H1 (cell line): ENCODE results near the gene CHI3L2. TPM values are rescaled to one million over a fixed set of nuclear protein-coding genes. Genes with fewer than 3 reads are reported as not detected.

Experiments used
- CTCF ChIA-PET: fragments of 300-600 bp; sonication (Branson Sonifier 250); formaldehyde crosslinking; loops from one replicate; lab custom pipeline; 2021; ENCODE audit not compliant: partially characterized antibody; lab: Charles Lee
- POLR2A ChIA-PET: fragments of 300-600 bp; sonication (Branson Sonifier 250); formaldehyde crosslinking; loops from one replicate; lab custom pipeline; 2021; ENCODE audit warnings: inconsistent platforms; ENCODE audit not compliant: partially characterized antibody; lab: Charles Lee
- DNase-seq, 2 experiments: peaks; one replicate each; pipeline versions ENCODE4 v3.0.0 to v3.0.0-alpha.2; 2010 to 2022; ENCODE audit warnings: low spot score in 2 of 2, low read depth in 1 of 2, mixed read lengths in 1 of 2
- FAIRE-seq: peaks from 2 replicates; lab custom pipeline; 2011; peaks lifted over from hg19 to GRCh38; lab: Jason Lieb, UNC
- H2AFZ ChIP-seq: 2 replicates; pipeline ENCODE4 v1.8.1; 2012; ENCODE audit warnings: low read length, inconsistent platforms
- H2AK5ac ChIP-seq: 2 replicates; pipeline ENCODE4 v1.6.1; 2013; ENCODE audit warnings: low read depth, low read length
- H2BK120ac ChIP-seq: replicated peaks from 2 replicates; pipeline ENCODE3; 2013; ENCODE audit warnings: low read depth, low read length, inconsistent platforms
- H2BK12ac ChIP-seq: 2 replicates; pipeline ENCODE4 v1.6.1; 2013; ENCODE audit warnings: low read depth, low read length
- H2BK15ac ChIP-seq: 2 replicates; pipeline ENCODE4 v1.6.1; 2013; ENCODE audit warnings: low read length
- H2BK20ac ChIP-seq: 2 replicates; pipeline ENCODE4 v1.6.1; 2013; ENCODE audit warnings: low read length
- H2BK5ac ChIP-seq: 2 replicates; pipeline ENCODE4 v1.6.1; 2013; ENCODE audit warnings: low read depth, low read length
- H3K14ac ChIP-seq: 2 replicates; pipeline ENCODE4 v1.6.1; 2013; ENCODE audit warnings: inconsistent platforms; ENCODE audit not compliant: insufficient read length
- H3K18ac ChIP-seq: 2 replicates; pipeline ENCODE4 v1.6.1; 2013; ENCODE audit warnings: low read length; ENCODE audit errors: extremely low read depth
- H3K23ac ChIP-seq: 2 replicates; pipeline ENCODE4 v1.6.1; 2013; ENCODE audit warnings: inconsistent platforms; ENCODE audit not compliant: insufficient read length
- H3K23me2 ChIP-seq: 2 replicates; pipeline ENCODE4 v1.6.1; 2013; ENCODE audit warnings: low read depth, low read length
- H3K27ac ChIP-seq: 2 replicates; pipeline ENCODE4 v1.6.1; 2011; ENCODE audit warnings: low read depth, low read length, inconsistent platforms
- H3K27me3 ChIP-seq, 4 experiments: replicated peaks in 1 of 4; 1 replicate in 1 of 4; 2 replicates in 3 of 4; pipeline versions ENCODE4 v1.6.1 to v1.8.1; 2011 to 2013; ENCODE audit warnings: low read length in 3 of 4, mild to moderate bottlenecking in 3 of 4, inconsistent platforms in 2 of 4, mixed read lengths in 2 of 4, moderate library complexity in 1 of 4; ENCODE audit not compliant: control insufficient read depth in 3 of 4, insufficient read depth in 3 of 4; ENCODE audit errors: extremely low read depth in 1 of 4
- H3K36me3 ChIP-seq, 4 experiments: 2 replicates each; pipeline versions ENCODE4 v1.6.1 to v1.8.1; 2011 to 2013; ENCODE audit warnings: mild to moderate bottlenecking in 4 of 4, low read length in 3 of 4, moderate library complexity in 2 of 4, control low read depth in 1 of 4, inconsistent platforms in 1 of 4; ENCODE audit not compliant: insufficient read depth in 4 of 4, control insufficient read depth in 2 of 4
- H3K4ac ChIP-seq: replicated peaks from 2 replicates; pipeline ENCODE3; 2013; ENCODE audit warnings: low read length, low read depth, mixed read lengths, inconsistent platforms; ENCODE audit not compliant: insufficient read length
- H3K4me1 ChIP-seq, 4 experiments: replicated peaks in 1 of 4; 1 replicate in 1 of 4; 2 replicates in 3 of 4; pipeline versions ENCODE4 v1.6.1 to v1.8.1; 2011 to 2013; ENCODE audit warnings: low read length in 3 of 4, inconsistent platforms in 2 of 4, mixed read lengths in 1 of 4; ENCODE audit not compliant: insufficient read depth in 4 of 4, control insufficient read depth in 3 of 4
- H3K4me2 ChIP-seq, 2 experiments: 2 replicates each; pipeline versions ENCODE4 v1.6.1 to v1.8.1; 2011 to 2013; ENCODE audit warnings: low read depth in 2 of 2, low read length in 2 of 2, control low read depth in 1 of 2, inconsistent platforms in 1 of 2, mild to moderate bottlenecking in 1 of 2; ENCODE audit not compliant: insufficient read depth in 1 of 2
- H3K4me3 ChIP-seq, 4 experiments: fragments of 200-600, 300-600 bp in 1 of 4; sonication (generic), shearing (Covaris generic), sonication (Bioruptor Twin) in 1 of 4; 2 replicates each; pipeline versions ENCODE4 v1.5.1 to v1.8.1; 2011 to 2016; ENCODE audit warnings: low read length in 4 of 4, low read depth in 3 of 4, control low read depth in 2 of 4, inconsistent platforms in 2 of 4, mild to moderate bottlenecking in 2 of 4, mixed read lengths in 1 of 4, moderate library complexity in 1 of 4; ENCODE audit not compliant: insufficient read depth in 2 of 4; ENCODE audit errors: extremely low read depth in 1 of 4
- H3K56ac ChIP-seq: replicated peaks from 2 replicates; pipeline ENCODE3; 2013; ENCODE audit warnings: low read depth, mild to moderate bottlenecking, mixed read lengths, low read length, inconsistent platforms; ENCODE audit not compliant: insufficient read length
- H3K79me1 ChIP-seq: 2 replicates; pipeline ENCODE4 v1.6.1; 2013; ENCODE audit warnings: low read depth, low read length, control low read depth
- H3K79me2 ChIP-seq, 2 experiments: 2 replicates each; pipeline versions ENCODE4 v1.6.1 to v1.8.1; 2012 to 2013; ENCODE audit warnings: low read length in 2 of 2, mild to moderate bottlenecking in 2 of 2, inconsistent platforms in 1 of 2; ENCODE audit not compliant: insufficient read depth in 2 of 2, control insufficient read depth in 1 of 2
- H3K9ac ChIP-seq, 4 experiments: replicated peaks in 1 of 4; 1 replicate in 1 of 4; 2 replicates in 3 of 4; pipeline versions ENCODE4 v1.6.1 to v1.8.1; 2011 to 2013; ENCODE audit warnings: low read depth in 3 of 4, low read length in 3 of 4, control low read depth in 2 of 4, mild to moderate bottlenecking in 2 of 4, moderate library complexity in 2 of 4, inconsistent platforms in 1 of 4; ENCODE audit errors: extremely low read depth in 1 of 4
- H3K9me3 ChIP-seq, 2 experiments: 2 replicates each; pipeline versions ENCODE4 v1.6.1 to v1.8.1; 2012 to 2013; ENCODE audit warnings: mild to moderate bottlenecking in 2 of 2, moderate library complexity in 2 of 2, control low read depth in 1 of 2, inconsistent platforms in 1 of 2, low read depth in 1 of 2, low read length in 1 of 2, mixed read lengths in 1 of 2; ENCODE audit not compliant: insufficient read depth in 2 of 2
- H4K20me1 ChIP-seq, 2 experiments: replicated peaks in 1 of 2; 2 replicates each; pipeline versions ENCODE3 to v1.8.1; 2011 to 2013; ENCODE audit warnings: inconsistent platforms in 2 of 2, low read length in 2 of 2, mild to moderate bottlenecking in 1 of 2; ENCODE audit not compliant: insufficient read depth in 2 of 2, control insufficient read depth in 1 of 2
- H4K5ac ChIP-seq: 2 replicates; pipeline ENCODE4 v1.6.1; 2013; ENCODE audit warnings: low read length, low read depth, mixed read lengths, inconsistent platforms; ENCODE audit not compliant: insufficient read length
- H4K8ac ChIP-seq: 2 replicates; pipeline ENCODE4 v1.8.0; 2013; ENCODE audit warnings: mild to moderate bottlenecking, moderate library complexity, low read length, inconsistent platforms; ENCODE audit not compliant: insufficient read depth; ENCODE audit errors: extremely low read depth
- H4K91ac ChIP-seq: replicated peaks from 2 replicates; pipeline ENCODE3; 2013; ENCODE audit warnings: low read length, mixed read lengths, inconsistent platforms; ENCODE audit not compliant: insufficient read length
- CEBPB ChIP-seq: IDR thresholded peaks from 2 replicates; pipeline ENCODE4 v1.6.1; 2012; ENCODE audit warnings: low read depth, low read length
- WGBS, 2 experiments: shearing (Covaris generic) in 1 of 2; methylation state at CpG; one replicate each; pipeline versions ENCODE4 v1.1.6 to v1.1.7; 2013 to 2015; ENCODE audit warnings: low lambda C conversion rate in 2 of 2, mixed read lengths in 2 of 2, inconsistent platforms in 1 of 2, low coverage in 1 of 2, missing lambda C conversion rate in 1 of 2; ENCODE audit not compliant: insufficient replicate concordance in 2 of 2, insufficient coverage in 1 of 2, insufficient read length in 1 of 2; ENCODE audit errors: extremely low coverage in 1 of 2, missing lambda C conversion rate in 1 of 2; 5-methylcytosine and 5-hydroxymethylcytosine counted together
- polyA plus RNA-seq, 7 experiments: library from polyadenylated mRNA; depleted of rRNA in 3 of 7; stranded (reverse) in 5 of 7; unstranded in 2 of 7; fragments of >200 nt in 5 of 7; fragments of 200-250 nt in 2 of 7; gene quantifications; 1 replicate in 5 of 7; 2 replicates in 1 of 7; 4 replicates in 1 of 7; pipeline versions ENCODE4 v1.2.1 to v1.2.3, GENCODE V29; 2011 to 2013; ENCODE audit warnings: missing spikeins in 2 of 7, mixed read lengths in 2 of 7
- total RNA-seq: library from RNA; stranded (reverse); fragmentation: NEBNext Ultra II Directional; extraction: Animal tissue kit (Norgen Biotek cat#: 25700); gene quantifications from 2 replicates; pipeline ENCODE4 v1.2.1, GENCODE V29; 2021

The CHI3L2 gene
- total and polyA plus RNA-seq, 2 of the 8 experiments (the other 6 are each of a cell fraction or from before 2014, with no cell fraction given) = not detected

- Histone ChIP-seq H3K27me3 (no peaks in the 10 kb centered on the region), H4K20me1 (no peaks in the 10 kb centered on the region), H3K4me2 (no peak overlapping the region), H3K9me3 (no peaks in the 10 kb centered on the region), H2AK5ac (no peak overlapping the region), H2BK5ac (no peak overlapping the region), H3K4me3 (no peak overlapping the region), H4K5ac (no peak overlapping the region), H3K23me2 (no peaks in the 10 kb centered on the region), H3K4ac (no peak overlapping the region), H3K27ac (no peak overlapping the region), H3K4me1 (peaks cover 0 to 8% (median under 1%) of the 10 kb centered on the region in 4 experiments; a peak in 2 of 7 replicates), H4K91ac (no peak overlapping the region), H3K79me2 (no peaks in the 10 kb centered on the region), H2AFZ (no peak overlapping the region), H2BK20ac (0 out of 2 replicates have a peak overlapping the region, but pooled peaks have one; percentile 8), H3K9ac (no peak overlapping the region), H4K8ac (no peak overlapping the region), H3K23ac (no peak overlapping the region), H3K56ac (no peak overlapping the region), H3K36me3 (no peaks in the 10 kb centered on the region), H3K79me1 (no peaks in the 10 kb centered on the region), H3K18ac (no peak overlapping the region), H3K14ac (no peak overlapping the region), H2BK12ac (no peak overlapping the region), H2BK15ac (no peak overlapping the region), H2BK120ac (no peak overlapping the region)
- CTCF ChIA-PET = interaction anchor here (0.8 to 5.4 kb wide), 8 partner anchors 14 to 208 kb away, joined by 3 to 33 read pairs (median 4); no protein-coding TSS in a partner anchor
- FAIRE-seq (no peak), DNase-seq (no peak)
- POLR2A ChIA-PET = no interaction called here
- 72% methylated on average over 2 of the region's 2 CpGs; no CpG with 5 or more reads in 1 of the 2 experiments for WGBS, 2 experiments
- TF ChIP-seq CEBPB = no peak
These were observed 6.3 kb upstream of the CHI3L2 start for GRCh38 chr1:111221276-111221632.
